ENCODE measurements around the gene PLD5.

PLD5 gene

GRCh38 chr1:242033447-242033846 lies 491.1 kb downstream of the PLD5 start:
- no peak for DNase-seq

All from activated CD4-positive, alpha-beta T cell treated with anti-CD3 and anti-CD28 coated beads, Interleukin-2, amount 50 U/mL, for 48 hours (primary cell).